HG03378 (cell line): Measurements from ENCODE around the gene TAS2R5.
"Not testable (repeated sequence)": the region's sequence is repeated elsewhere in the genome, so short reads cannot be mapped to it uniquely, and the experiment has no call there.

ENCODE experiments used
- ATAC-seq: cut with Tn5 transposase; IDR thresholded peaks from one replicate; pipeline ENCODE4 v1.9.1; 2021; ENCODE audit warnings: mild to moderate bottlenecking, moderate library complexity; ENCODE audit not compliant: unreplicated experiment

The TAS2R5 gene

GRCh38 chr7:141789917-141790316 is at the start of gene TAS2R5:
TSS of gene TAS2R5 (plus strand) at chr7:141790217. CDS start at chr7:141790362, 145 bp downstream.
- no peak for ATAC-seq

- ATAC-seq, result no peak
These were observed 47.8 kb upstream of the TAS2R5 start for GRCh38 chr7:141742229-141742628.

- no peak for ATAC-seq
These were observed 45.9 kb upstream of the TAS2R5 start for GRCh38 chr7:141744131-141744530.

GRCh38 chr7:141748396-141748795 is 41.6 kb upstream of the TAS2R5 start:
- ATAC-seq, result no peak

GRCh38 chr7:141751904-141752303 is 38.1 kb upstream of the TAS2R5 start:
- ATAC-seq, result not testable (repeated sequence)

- no peak for ATAC-seq
These were observed 37.4 kb upstream of the TAS2R5 start for GRCh38 chr7:141752634-141753033.

- ATAC-seq, result no peak
These were observed 35.1 kb upstream of the TAS2R5 start for GRCh38 chr7:141754939-141755338.

- ATAC-seq, result no peak
These were observed 26.2 kb upstream of the TAS2R5 start, which contains the start of gene TAS2R3 for GRCh38 chr7:141763797-141764196. TSS of gene TAS2R3 (plus strand) at chr7:141764097. CDS start at chr7:141764159, 62 bp downstream.

- not testable (repeated sequence) for ATAC-seq
These were observed 19.9 kb upstream of the TAS2R5 start for GRCh38 chr7:141770083-141770583.

GRCh38 chr7:141776374-141776773 is 13.6 kb upstream of the TAS2R5 start, which contains the start of gene TAS2R4:
TSS of gene TAS2R4 (plus strand) at chr7:141776674. CDS start at chr7:141778489, 1,815 bp downstream.
- ATAC-seq, result no peak

- ATAC-seq, result peak; percentile 76
These were observed 4.1 kb upstream of the TAS2R5 start for GRCh38 chr7:141785706-141786552.

GRCh38 chr7:141788296-141788695 is 1.7 kb upstream of the TAS2R5 start:
- no peak for ATAC-seq

- no peak for ATAC-seq
These were observed 2.5 kb downstream of the TAS2R5 start for GRCh38 chr7:141792526-141792925.

- no peak for ATAC-seq
These were observed 30.1 kb downstream of the TAS2R5 start for GRCh38 chr7:141820067-141820466.

- ATAC-seq, result not testable (repeated sequence)
These were observed 32.4 kb downstream of the TAS2R5 start for GRCh38 chr7:141822432-141822831.

GRCh38 chr7:141837683-141838082 is 47.7 kb downstream of the TAS2R5 start:
- ATAC-seq, result no peak

GRCh38 chr7:141838581-141838980 is 48.6 kb downstream of the TAS2R5 start:
- no peak for ATAC-seq

- ATAC-seq, result no peak
These were observed 49.2 kb downstream of the TAS2R5 start for GRCh38 chr7:141839256-141839655.

- no peak for ATAC-seq
These were observed 50.7 kb downstream of the TAS2R5 start for GRCh38 chr7:141840708-141841107.
